Psoas muscle (tissue), 8 donors: ENCODE measurements around the gene GTF2F2. TPM values are rescaled to one million over a fixed set of nuclear protein-coding genes. Genes with fewer than 3 reads are reported as not detected.
A peak's percentile ranks its signal among the peaks of the same experiment; 100 is the strongest.

Experiments used
- ATAC-seq, 4 donors: fragments of 200-7000 bp; cut with Tn5 transposase; one replicate each; pipeline ENCODE4 v1.9.1; 2020; ENCODE audit warnings: moderate library complexity in 3 of 4, mild to moderate bottlenecking in 2 of 4
- DNase-seq, 2 donors: peaks; one replicate each; pipeline ENCODE4 v3.0.0-alpha.2; 2020
- H3K27ac ChIP-seq: fragments of 200-600 bp; one replicate; pipeline ENCODE4 v1.8.0; 2022
- H3K27me3 ChIP-seq, 3 donors: fragments of 200-600 bp in 1 of 3; one replicate each; pipeline versions ENCODE4 v1.6.1 to v1.8.0; 2013 to 2022; ENCODE audit warnings: low read length in 2 of 3, mild to moderate bottlenecking in 2 of 3, moderate library complexity in 1 of 3; ENCODE audit not compliant: insufficient read depth in 3 of 3
- H3K36me3 ChIP-seq, 2 donors: fragments of 200-600 bp in 1 of 2; one replicate each; pipeline versions ENCODE4 v1.6.1 to v1.8.0; 2013 to 2022; ENCODE audit warnings: low read depth in 1 of 2, mild to moderate bottlenecking in 1 of 2, moderate library complexity in 1 of 2; ENCODE audit not compliant: insufficient read depth in 1 of 2
- H3K4me1 ChIP-seq: fragments of 200-600 bp; one replicate; pipeline ENCODE4 v1.8.0; 2022
- H3K4me3 ChIP-seq: fragments of 200-600 bp; one replicate; pipeline ENCODE4 v1.8.0; 2022; ENCODE audit warnings: mild to moderate bottlenecking
- H3K9me3 ChIP-seq: fragments of 200-600 bp; one replicate; pipeline ENCODE4 v1.8.0; 2022
- CTCF ChIP-seq: fragments of 200-600 bp; IDR thresholded peaks from one replicate; pipeline ENCODE4 v1.8.0; 2022; ENCODE audit warnings: antibody characterized with exemption
- WGBS, 3 donors: extraction: QIAGEN DNeasy Blood & Tissue Kit; methylation state at CpG; one replicate each; pipeline versions ENCODE4 v1.1.6 to v1.1.7; 2013; 5-methylcytosine and 5-hydroxymethylcytosine counted together
- intact Hi-C, 2 donors: fragments of 100-400 bp; cut with DNase I; formaldehyde crosslinking; loops; one replicate each; pipeline versions ENCODE4 v1.11.0 to v1.14.2; 2022
- polyA plus RNA-seq, 3 donors: library from polyadenylated mRNA; stranded (reverse); fragments of 200-250 nt; gene quantifications; one replicate each; pipeline ENCODE4 v1.2.3, GENCODE V29; 2013
- total RNA-seq, 4 donors: library from RNA; stranded (reverse); fragmentation: NEBNext Ultra II Directional in 2 of 4; extraction: Animal tissue kit (Norgen Biotek cat#: 25700) in 2 of 4; gene quantifications; one replicate each; pipeline versions ENCODE4 v1.2.1 to v1.2.4, GENCODE V29; 2021 to 2023
- donor health status: healthy with polysubstance abuse.
- donor health status: DM: no; HTN: no; CAD: no; lungs with moderate emphysema.
- donor health status: Bipolar disorder and iron deficiency.
- donor health status: healthy.
- donor health status: DM: yes; HTN: yes; CAD: no.
- donor health status: DM: no; HTN: no; CAD: no.
- donor health status: DM: no; HTN: no; CAD: no.
- donor health status: DM: yes; HTN: yes; CAD: no.

Gene GTF2F2
- total and polyA plus RNA-seq, 7 donors: 12.9 to 23.5 (median 19.2) TPM

- Histone ChIP-seq H3K36me3 (peaks cover 2 to 25% of the 10 kb centered on the region in 2 donors), H3K4me3 (no peak overlapping the region), H3K9me3 (no peaks in the 10 kb centered on the region), H3K4me1 (peaks cover 6% of the 10 kb centered on the region), H3K27ac (no peak overlapping the region), H3K27me3 (no peaks in the 10 kb centered on the region)
- 68 to 78% (median 73%) methylated on average over 3 of the region's 3 CpGs for WGBS, 3 donors
- ATAC-seq: no peak
- no peak for TF ChIP-seq CTCF
- DNase-seq: no peak
- intact Hi-C loops: loop anchor here in 1 of 2 donors (5.0 kb wide), 1 partner anchor 161 kb away; the partner anchor contains the start of gene GTF2F2
These were observed 162.7 kb downstream of the GTF2F2 start for GRCh38 chr13:45282994-45283393.

- H3K36me3 ChIP-seq: peaks cover 0 to 7% of the 10 kb centered on the region in 2 donors
- no peak overlapping the region for H3K27ac ChIP-seq
- H3K4me1 ChIP-seq: peaks cover under 1% of the 10 kb centered on the region
- no peaks in the 10 kb centered on the region for H3K9me3 ChIP-seq
- H3K4me3 ChIP-seq: no peak overlapping the region
- ATAC-seq (no peak), DNase-seq (no peak)
- 83 to 90% (median 87%) methylated on average over 3 of the region's 3 CpGs for WGBS, 3 donors
- intact Hi-C loops: loop anchor here in 1 of 2 donors (10.0 kb wide), 1 partner anchor 85 kb away; the partner anchor contains the start of gene KCTD4
- no peak for TF ChIP-seq CTCF
- no peaks in the 10 kb centered on the region for H3K27me3 ChIP-seq
These were observed 169.7 kb downstream of the GTF2F2 start for GRCh38 chr13:45289936-45290563.

- Histone ChIP-seq H3K9me3 (no peaks in the 10 kb centered on the region), H3K27ac (peak overlapping the region; percentile 6), H3K36me3 (no peaks in the 10 kb centered on the region), H3K4me3 (no peak overlapping the region), H3K27me3 (no peaks in the 10 kb centered on the region), H3K4me1 (peaks cover 19% of the 10 kb centered on the region)
- intact Hi-C loops: loop anchor here in 1 of 2 donors (10.0 kb wide), 1 partner anchor 87 kb away; the partner anchor contains the start of gene KCTD4
- ATAC-seq (no peak), DNase-seq (no peak)
- WGBS, 3 donors: 87 to 100% (median 95%) methylated on average over 1 of the region's 1 CpG
- no peak for TF ChIP-seq CTCF
These were observed 171.9 kb downstream of the GTF2F2 start for GRCh38 chr13:45292176-45292575.

GRCh38 chr13:45295536-45295935, 175.2 kb downstream of the GTF2F2 start:
- no peak for TF ChIP-seq CTCF
- ATAC-seq: peak; percentile 54 to 82 (median 76)
- Histone ChIP-seq H3K36me3 (no peaks in the 10 kb centered on the region), H3K4me1 (peaks cover 27% of the 10 kb centered on the region), H3K27ac (peak overlapping the region; percentile 84), H3K27me3 (no peaks in the 10 kb centered on the region), H3K9me3 (no peaks in the 10 kb centered on the region), H3K4me3 (no peak overlapping the region)
- WGBS, 3 donors: 29 to 31% (median 29%) methylated on average over 7 of the region's 7 CpGs
- DNase-seq: no peak
- intact Hi-C loops: loop anchor here in 1 of 2 donors (10.0 kb wide), 1 partner anchor 91 kb away; the partner anchor contains the start of gene KCTD4
